B cell (primary cell): ENCODE results near the gene ID3. TPM values are rescaled to one million over a fixed set of nuclear protein-coding genes. Genes with fewer than 3 reads are reported as not detected.

Experiments used
- ATAC-seq: fragments of 200-7000 bp; cut with Tn5 transposase; one replicate; pipeline ENCODE4 v1.10.0; 2021; ENCODE audit warnings: low read depth, mild to moderate bottlenecking, moderate number of reproducible peaks, moderate library complexity
- CTCF ChIA-PET: fragments of 350-600 bp; sonication (Branson Sonifier 250); formaldehyde crosslinking; loops from one replicate; lab custom pipeline; 2021; ENCODE audit warnings: antibody characterized with exemption, inconsistent platforms; lab: Charles Lee
- POLR2A ChIA-PET: fragments of 350-600 bp; sonication (Branson Sonifier 250); formaldehyde crosslinking; loops from one replicate; lab custom pipeline; 2021; ENCODE audit warnings: antibody characterized with exemption; lab: Charles Lee
- DNase-seq: peaks from one replicate; pipeline ENCODE4 v3.0.0; 2013
- H2AFZ ChIP-seq: 2 replicates; pipeline ENCODE4 v1.6.1; 2012; ENCODE audit warnings: mild to moderate bottlenecking, low read depth, low read length; ENCODE audit not compliant: insufficient read depth, poor library complexity, severe bottlenecking
- H3K27ac ChIP-seq, 2 donors: 1 replicate in 1 of 2; 2 replicates in 1 of 2; pipeline ENCODE4 v1.5.1; 2012 to 2013; ENCODE audit warnings: low read length in 2 of 2, mild to moderate bottlenecking in 2 of 2, moderate library complexity in 1 of 2
- H3K27me3 ChIP-seq, 4 experiments: fragments of 200-600 bp in 1 of 4; sonication (generic) in 1 of 4; replicated peaks in 1 of 4; 1 replicate in 2 of 4; 2 replicates in 2 of 4; pipeline versions ENCODE4 v1.6.1 to v1.7.0; 2013 to 2016; ENCODE audit warnings: low read length in 3 of 4, mild to moderate bottlenecking in 2 of 4, mixed read lengths in 1 of 4, moderate library complexity in 1 of 4; ENCODE audit not compliant: insufficient read depth in 4 of 4, control insufficient read depth in 3 of 4; ENCODE audit errors: control extremely low read depth in 1 of 4
- H3K36me3 ChIP-seq, 2 experiments: replicated peaks in 1 of 2; 1 replicate in 1 of 2; 2 replicates in 1 of 2; pipeline versions ENCODE4 v1.6.1 to v1.7.1; 2013; ENCODE audit warnings: low read length in 1 of 2; ENCODE audit not compliant: insufficient read depth in 2 of 2, control insufficient read depth in 1 of 2; ENCODE audit errors: control extremely low read depth in 1 of 2, extremely low read depth in 1 of 2
- H3K4me1 ChIP-seq, 2 donors: fragments of 200-600 bp in 1 of 2; sonication (generic) in 1 of 2; 1 replicate in 1 of 2; 2 replicates in 1 of 2; pipeline versions ENCODE4 v1.5.1 to v1.6.1; 2013 to 2017; ENCODE audit warnings: low read length in 2 of 2; ENCODE audit not compliant: control insufficient read depth in 2 of 2, insufficient read depth in 2 of 2
- H3K4me2 ChIP-seq: replicated peaks from 2 replicates; pipeline ENCODE3; 2012; ENCODE audit warnings: mild to moderate bottlenecking, low read depth, low read length; ENCODE audit not compliant: poor library complexity, severe bottlenecking
- H3K4me3 ChIP-seq, 5 experiments: fragments of 200-600 bp in 1 of 5; sonication (generic) in 1 of 5; 1 replicate in 3 of 5; 2 replicates in 2 of 5; pipeline versions ENCODE4 v1.5.1 to v1.7.0; 2011 to 2016; ENCODE audit warnings: low read length in 4 of 5, mild to moderate bottlenecking in 4 of 5, low read depth in 2 of 5, control low read depth in 1 of 5, moderate library complexity in 1 of 5; ENCODE audit not compliant: insufficient read depth in 1 of 5; ENCODE audit errors: control extremely low read depth in 1 of 5, extremely low read depth in 1 of 5
- H3K79me2 ChIP-seq: fragments of 200-600 bp; sonication (generic); one replicate; pipeline ENCODE4 v1.6.0; 2016; ENCODE audit warnings: low read length; ENCODE audit not compliant: control insufficient read depth, insufficient read depth
- H3K9ac ChIP-seq: fragments of 200-600 bp; sonication (generic); 2 replicates; pipeline ENCODE4 v1.6.1; 2017; ENCODE audit warnings: mild to moderate bottlenecking, low read length, moderate library complexity
- H3K9me3 ChIP-seq, 3 donors: one replicate each; pipeline versions ENCODE4 v1.6.1 to v1.7.1; 2013; ENCODE audit warnings: low read length in 2 of 3; ENCODE audit not compliant: control insufficient read depth in 2 of 3, insufficient read depth in 1 of 3; ENCODE audit errors: control extremely low read depth in 1 of 3
- H4K20me1 ChIP-seq: 2 replicates; pipeline ENCODE4 v1.6.0; 2012; ENCODE audit warnings: mild to moderate bottlenecking, low read length; ENCODE audit not compliant: insufficient read depth, control insufficient read depth, poor library complexity, severe bottlenecking
- H3K27ac Mint-ChIP-seq: one replicate; pipeline ENCODE4 v1.8.0; 2021; ENCODE audit warnings: mixed read lengths
- H3K27me3 Mint-ChIP-seq: one replicate; pipeline ENCODE4 v1.8.0; 2021; ENCODE audit warnings: mixed read lengths
- H3K4me1 Mint-ChIP-seq: one replicate; pipeline ENCODE4 v1.8.0; 2021; ENCODE audit warnings: mixed read lengths
- H3K4me3 Mint-ChIP-seq: one replicate; pipeline ENCODE4 v1.8.0; 2021; ENCODE audit warnings: mixed read lengths
- H3K9me3 Mint-ChIP-seq: one replicate; pipeline ENCODE4 v1.8.0; 2022; ENCODE audit warnings: mixed read lengths; ENCODE audit not compliant: insufficient read depth
- EZH2 ChIP-seq: IDR thresholded peaks from 2 replicates; pipeline ENCODE4 v1.6.1; 2012; ENCODE audit warnings: borderline replicate concordance, low read depth, mild to moderate bottlenecking, moderate library complexity, low read length; ENCODE audit not compliant: insufficient read depth, poor library complexity, severe bottlenecking
- WGBS: methylation state at CpG from one replicate; pipeline ENCODE4 v1.1.5; 2013; ENCODE audit warnings: missing lambda C conversion rate; ENCODE audit not compliant: insufficient coverage; 5-methylcytosine and 5-hydroxymethylcytosine counted together
- intact Hi-C: fragments of 100-400 bp; cut with micrococcal nuclease; formaldehyde crosslinking; loops from one replicate; pipeline ENCODE4 v1.10.0; 2022
- polyA plus RNA-seq: library from polyadenylated mRNA; depleted of rRNA; stranded (reverse); fragments of >200 nt; gene quantifications from 2 replicates; pipeline ENCODE4 v1.2.3, GENCODE V29; 2012
- total RNA-seq, 2 donors: library from RNA; stranded (reverse); fragments of 120-200 nt in 1 of 2; gene quantifications; 1 replicate in 1 of 2; 2 replicates in 1 of 2; pipeline versions ENCODE4 v1.2.3 to v1.2.4, GENCODE V29; 2013 to 2022
- TF ChIP-seq, protein P1 (sequence below): fragments of 200-600 bp; IDR thresholded peaks from one replicate; pipeline ENCODE4 v1.8.0; 2022; ENCODE audit warnings: antibody characterized with exemption, mild to moderate bottlenecking

Gene ID3
- total and polyA plus RNA-seq, 2 donors (not counting 1 experiment from before 2014, with no cell fraction given): 212 to 367 TPM

DNA sequence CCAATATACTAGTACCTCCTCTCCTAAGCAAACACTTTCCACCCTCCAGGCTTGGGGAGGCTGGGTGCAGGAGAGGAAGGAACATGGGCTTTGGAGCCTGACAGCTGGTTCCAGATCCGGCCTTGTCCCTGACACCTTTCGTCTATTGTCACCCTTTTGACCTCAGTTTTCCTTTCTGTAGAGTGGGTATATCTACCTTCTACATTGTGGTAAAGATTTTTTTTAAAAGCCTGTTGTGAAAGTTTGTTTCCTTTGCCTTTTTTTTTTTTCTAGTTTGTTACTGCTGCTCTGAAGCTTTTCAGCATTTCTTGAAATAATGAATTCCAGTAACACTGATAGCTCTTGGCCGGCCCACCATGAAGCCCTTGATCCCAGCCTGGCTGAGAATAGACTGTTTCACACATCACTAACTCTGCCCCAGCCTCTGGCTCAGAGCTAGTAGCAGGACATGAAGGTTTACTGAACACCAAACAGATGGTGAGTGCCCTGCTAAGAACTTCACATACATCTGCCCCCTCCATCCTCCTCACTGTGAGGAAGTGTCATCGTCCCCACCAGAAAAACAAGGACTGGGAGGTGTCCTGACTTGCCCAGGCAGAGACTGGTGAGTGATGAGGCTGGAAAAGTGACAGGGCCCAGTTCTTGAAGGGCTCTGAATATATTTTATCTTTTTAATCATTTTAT lies 33.0 kb upstream of the ID3 start:
- peak overlapping the region; percentile 81 for H3K4me3 Mint-ChIP-seq
- Histone ChIP-seq H2AFZ (no peak overlapping the region), H3K36me3 (no peaks in the 10 kb centered on the region), H3K9ac (peak overlapping the region; percentile 43), H3K27me3 (no peaks in the 10 kb centered on the region), H3K9me3 (no peaks in the 10 kb centered on the region), H3K79me2 (no peaks in the 10 kb centered on the region), H3K4me2 (peak overlapping the region; percentile 75), H3K4me3 (peak overlapping the region in 1 of 5 experiments; percentile 31), H3K27ac (peak overlapping the region; percentile 81 to 83), H4K20me1 (no peaks in the 10 kb centered on the region), H3K4me1 (peaks cover 89 to 91% of the 10 kb centered on the region in 2 donors)
- intact Hi-C loops: loop anchor here (1.0 kb wide), 1 partner anchor 20 kb away; no protein-coding TSS in a partner anchor
- TF ChIP-seq, protein P1, sequence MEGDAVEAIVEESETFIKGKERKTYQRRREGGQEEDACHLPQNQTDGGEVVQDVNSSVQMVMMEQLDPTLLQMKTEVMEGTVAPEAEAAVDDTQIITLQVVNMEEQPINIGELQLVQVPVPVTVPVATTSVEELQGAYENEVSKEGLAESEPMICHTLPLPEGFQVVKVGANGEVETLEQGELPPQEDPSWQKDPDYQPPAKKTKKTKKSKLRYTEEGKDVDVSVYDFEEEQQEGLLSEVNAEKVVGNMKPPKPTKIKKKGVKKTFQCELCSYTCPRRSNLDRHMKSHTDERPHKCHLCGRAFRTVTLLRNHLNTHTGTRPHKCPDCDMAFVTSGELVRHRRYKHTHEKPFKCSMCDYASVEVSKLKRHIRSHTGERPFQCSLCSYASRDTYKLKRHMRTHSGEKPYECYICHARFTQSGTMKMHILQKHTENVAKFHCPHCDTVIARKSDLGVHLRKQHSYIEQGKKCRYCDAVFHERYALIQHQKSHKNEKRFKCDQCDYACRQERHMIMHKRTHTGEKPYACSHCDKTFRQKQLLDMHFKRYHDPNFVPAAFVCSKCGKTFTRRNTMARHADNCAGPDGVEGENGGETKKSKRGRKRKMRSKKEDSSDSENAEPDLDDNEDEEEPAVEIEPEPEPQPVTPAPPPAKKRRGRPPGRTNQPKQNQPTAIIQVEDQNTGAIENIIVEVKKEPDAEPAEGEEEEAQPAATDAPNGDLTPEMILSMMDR: no peak
- TF ChIP-seq EZH2: no peak
- ATAC-seq: no peak
- no peaks in the 10 kb centered on the region for H3K27me3 Mint-ChIP-seq
- DNase-seq: no peak
- H3K4me1 Mint-ChIP-seq: peaks cover 93% of the 10 kb centered on the region
- POLR2A ChIA-PET: interaction anchor here (0.6 to 6.9 kb wide), 16 partner anchors 8 to 45 kb away, joined by 3 to 164 read pairs (median 12); partner anchors contain the start of gene ID3
- 46% methylated on average over 2 of the region's 4 CpGs for WGBS
- peak overlapping the region; percentile 96 for H3K27ac Mint-ChIP-seq
- CTCF ChIA-PET: interaction anchor here (0.6 to 15.1 kb wide), 17 partner anchors 9 to 598 kb away, joined by 3 to 250 read pairs (median 7); partner anchors contain the start of gene ID3
- H3K9me3 Mint-ChIP-seq: no peaks in the 10 kb centered on the region
